ENCODE results near the gene ELMOD3.
"Not testable (repeated sequence)": the region's sequence is repeated elsewhere in the genome, so short reads cannot be mapped to it uniquely, and the experiment has no call there.

ELMOD3 gene

DNA sequence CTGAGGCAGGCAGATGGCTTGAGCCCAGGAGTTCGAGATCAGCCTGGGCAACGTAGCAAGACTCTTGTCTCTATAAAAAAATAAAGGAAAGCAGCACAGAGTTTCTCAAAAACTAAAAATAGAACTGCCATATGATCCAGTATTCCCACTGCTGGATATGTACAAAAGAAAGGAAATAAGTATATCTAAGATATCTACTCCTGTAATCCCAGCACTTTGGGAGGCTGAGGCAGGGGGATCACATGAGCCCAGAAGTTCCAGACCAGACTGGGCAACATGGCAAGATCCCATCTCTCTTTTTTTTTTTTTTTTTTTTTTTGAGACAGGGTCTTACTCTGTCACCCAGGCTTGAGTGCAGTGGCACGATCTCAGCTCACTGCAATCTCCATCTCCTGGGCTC, 24.9 kb upstream of the ELMOD3 start:
- DNase-seq, result not testable (repeated sequence)

DNA sequence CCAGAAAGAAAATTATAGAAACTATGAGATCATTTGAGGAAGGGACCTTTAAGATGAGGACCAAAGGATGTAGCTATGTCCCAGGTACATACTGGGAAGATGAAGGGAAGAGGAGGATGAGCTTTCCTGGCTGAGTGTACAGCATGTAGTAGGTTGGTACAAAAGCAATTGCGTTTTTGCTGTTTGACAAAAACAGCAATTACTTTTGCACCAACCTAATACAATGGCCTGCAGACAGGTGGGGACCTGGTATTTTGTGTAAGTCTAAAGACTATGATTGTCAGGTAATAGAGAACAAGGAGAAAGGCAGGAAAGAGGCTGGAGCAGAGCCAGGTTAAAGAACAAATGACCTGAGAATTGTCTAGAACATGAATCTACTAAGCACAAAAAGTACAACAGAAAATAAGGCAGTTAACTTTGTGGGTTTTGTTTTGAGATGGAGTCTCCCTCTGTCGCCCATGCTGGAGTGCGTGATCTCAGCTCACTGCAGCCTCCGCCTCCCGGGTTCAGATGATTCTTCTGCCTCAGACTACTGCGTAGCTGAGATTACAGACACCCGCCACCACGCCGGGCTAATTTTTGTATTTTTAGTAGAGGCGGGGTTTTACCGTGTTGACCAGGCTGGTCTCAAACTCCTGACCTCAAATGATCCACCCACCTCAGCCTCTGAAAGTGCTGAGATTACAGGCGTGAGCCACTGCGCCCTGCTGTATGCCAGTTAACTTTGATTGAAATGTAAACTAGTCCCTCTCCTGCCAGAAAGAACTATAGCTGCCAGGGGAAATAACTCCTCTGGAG, 23.5 kb upstream of the ELMOD3 start:
- DNase-seq, result no peak

DNA sequence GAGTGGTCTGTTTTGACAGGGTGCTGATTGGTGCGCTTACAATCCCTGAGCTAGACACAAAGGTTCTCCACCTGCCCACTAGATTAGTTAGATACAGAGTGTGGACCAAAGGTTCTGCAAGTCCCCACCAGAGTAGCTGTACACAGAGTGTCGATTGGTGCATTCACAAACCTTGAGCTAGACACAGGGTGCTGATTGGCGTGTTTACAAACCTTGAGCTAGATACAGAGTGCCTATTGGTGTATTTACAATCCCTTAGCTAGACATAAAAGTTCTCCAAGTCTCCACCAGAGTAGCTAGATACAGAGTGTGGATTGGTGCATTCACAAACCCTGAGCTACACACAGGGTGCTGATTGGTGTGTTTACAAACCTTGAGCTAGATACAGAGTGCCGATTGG, 20.7 kb upstream of the ELMOD3 start:
- DNase-seq, result not testable (repeated sequence)

DNA sequence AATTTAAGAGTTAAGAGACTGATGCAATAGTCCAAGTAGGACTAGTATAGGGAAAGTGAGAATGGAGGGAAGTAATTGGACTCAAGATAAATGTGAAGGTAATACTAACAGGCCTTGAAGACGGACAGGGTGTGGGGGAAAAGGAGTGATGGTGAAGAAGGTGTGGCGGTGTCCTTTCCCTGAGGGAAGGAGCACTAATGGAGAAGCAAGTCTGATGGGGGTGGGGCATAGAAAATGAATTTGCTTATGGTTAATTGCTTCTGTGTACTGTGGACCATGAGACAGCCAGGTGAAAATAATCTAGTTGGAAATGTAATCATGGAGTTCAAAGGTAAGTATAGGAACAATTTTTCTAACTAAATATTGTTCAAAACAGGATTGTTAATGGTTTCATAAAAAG, 19.6 kb upstream of the ELMOD3 start:
- no peak for DNase-seq

DNA sequence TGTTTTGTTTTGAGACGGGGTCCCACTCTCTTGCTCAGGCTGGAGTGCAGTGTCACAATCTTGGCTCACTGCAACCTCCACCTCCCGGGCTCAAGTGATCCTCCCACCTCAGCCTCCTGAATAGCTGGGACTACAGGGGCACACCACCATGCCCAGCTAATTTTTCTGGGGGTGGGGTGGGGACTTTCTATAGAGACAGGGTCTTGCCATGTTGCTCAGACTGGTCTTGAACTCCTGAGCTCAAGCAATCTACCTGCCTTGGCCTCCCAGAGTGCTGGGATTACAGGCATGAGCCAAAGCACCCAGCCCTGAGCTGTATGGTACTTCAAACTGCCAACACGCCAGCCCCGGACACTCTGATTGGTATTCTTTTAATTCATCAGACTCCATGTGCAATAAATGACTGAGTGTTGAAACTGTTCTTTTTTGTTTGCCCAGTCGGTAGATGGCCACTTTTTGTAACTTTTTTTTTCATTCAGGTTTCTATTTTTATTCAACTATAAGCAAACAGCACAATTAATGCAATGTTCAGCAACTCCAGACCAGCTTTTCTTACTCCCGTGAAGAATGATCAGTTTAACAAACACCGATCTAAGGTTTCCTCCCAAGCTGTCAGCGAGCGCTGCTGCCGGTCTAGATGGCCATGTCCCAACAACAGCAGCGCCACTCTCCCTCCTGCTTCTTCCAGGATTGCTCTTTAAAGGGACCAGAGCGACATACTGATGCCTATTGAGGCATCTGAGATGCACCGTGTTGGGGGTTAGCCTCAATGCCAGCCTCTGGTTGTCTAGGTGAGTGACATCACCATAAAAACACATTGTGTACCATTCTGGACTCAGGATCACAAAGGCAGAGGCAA, 14.3 kb upstream of the ELMOD3 start:
- DNase-seq, result no peak

DNA sequence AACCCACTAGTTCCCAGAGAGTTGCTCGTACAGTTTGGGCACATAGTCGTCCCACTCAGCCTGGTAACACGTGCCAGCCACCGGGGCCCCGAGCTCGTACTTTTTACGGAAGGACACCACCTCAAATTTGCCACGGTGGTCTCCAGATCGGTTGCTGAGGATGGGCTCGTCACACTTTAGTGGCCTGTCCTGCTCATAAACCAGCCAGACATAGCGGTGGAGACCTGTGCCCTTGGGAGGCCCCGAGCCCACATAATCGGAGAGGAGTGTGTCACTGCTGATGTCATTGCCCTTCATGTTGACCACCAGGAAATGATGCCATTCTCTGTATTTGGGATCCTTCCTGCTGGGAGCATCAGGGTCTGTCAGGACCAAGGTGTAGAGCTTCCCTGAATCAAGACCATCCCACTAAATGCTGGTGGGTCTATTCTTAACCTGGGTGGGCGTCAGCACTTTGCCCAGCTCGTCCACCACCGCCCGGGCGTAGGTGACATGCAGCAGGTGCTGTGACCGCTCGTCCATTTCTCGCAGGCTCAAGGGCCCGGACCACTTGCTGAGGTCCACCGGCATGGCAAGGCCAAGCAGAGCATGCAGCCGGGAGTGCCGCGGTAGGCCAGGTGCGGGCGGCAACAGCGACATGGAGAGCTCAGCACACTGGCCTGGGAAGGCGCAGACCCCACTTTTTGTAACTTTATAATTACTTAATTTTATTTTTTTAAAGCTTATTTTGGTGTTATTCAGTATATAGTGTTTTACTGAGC, 13.1 kb upstream of the ELMOD3 start:
- DNase-seq, result no peak

DNA sequence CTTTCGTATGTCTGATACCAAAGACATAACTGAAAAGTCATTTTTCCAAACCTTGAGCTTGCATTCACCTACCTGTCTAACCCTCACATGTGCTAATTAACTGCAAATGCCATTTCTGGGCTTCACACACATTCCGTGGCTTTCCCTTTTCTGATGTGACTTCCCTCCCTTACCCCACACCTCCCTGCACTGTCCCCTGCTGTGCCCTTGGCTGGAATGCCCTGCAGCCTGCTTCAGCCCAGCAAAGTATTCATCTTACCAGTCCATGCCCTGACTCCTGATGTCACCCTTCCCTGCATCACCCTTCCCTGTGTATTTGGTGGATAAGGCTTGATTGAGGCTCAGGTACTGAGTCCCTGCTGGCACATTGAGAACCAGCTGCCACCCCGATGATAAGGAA, 12.4 kb upstream of the ELMOD3 start:
- no peak for DNase-seq

DNA sequence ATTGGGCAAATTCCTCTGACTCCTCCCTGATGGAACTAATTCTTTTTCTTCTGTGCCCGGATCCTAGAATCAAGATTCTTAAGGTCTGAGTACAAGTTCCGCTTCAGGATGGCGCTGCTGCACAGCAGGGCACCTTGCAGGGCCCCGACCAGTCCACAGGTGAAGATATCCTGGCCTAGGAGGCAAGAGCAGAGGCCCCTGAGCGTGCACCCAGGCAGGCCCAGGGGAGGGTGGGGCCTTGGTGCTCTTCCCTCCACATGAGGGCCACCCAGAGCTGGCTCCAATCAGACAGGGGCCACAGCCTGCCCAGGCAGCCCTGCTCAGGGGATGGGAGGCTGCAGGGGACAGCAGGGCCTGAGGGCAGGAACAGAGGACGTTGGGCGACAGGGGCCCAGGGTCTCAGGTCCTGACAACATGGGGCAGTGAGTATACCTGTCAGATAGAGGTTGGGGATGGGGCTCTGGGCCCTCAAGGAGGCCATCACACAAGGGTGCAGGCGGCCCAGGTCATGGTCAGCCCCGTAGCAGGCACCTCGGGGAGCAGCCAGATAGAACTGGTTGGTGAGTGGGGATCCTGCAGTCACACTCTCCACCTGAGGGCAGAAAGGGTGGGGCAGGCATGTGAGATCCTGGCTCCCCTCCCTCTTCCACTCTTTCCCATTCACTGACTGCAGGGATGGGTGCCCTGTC, 11.2 kb upstream of the ELMOD3 start:
- DNase-seq, result not testable (repeated sequence)

DNA sequence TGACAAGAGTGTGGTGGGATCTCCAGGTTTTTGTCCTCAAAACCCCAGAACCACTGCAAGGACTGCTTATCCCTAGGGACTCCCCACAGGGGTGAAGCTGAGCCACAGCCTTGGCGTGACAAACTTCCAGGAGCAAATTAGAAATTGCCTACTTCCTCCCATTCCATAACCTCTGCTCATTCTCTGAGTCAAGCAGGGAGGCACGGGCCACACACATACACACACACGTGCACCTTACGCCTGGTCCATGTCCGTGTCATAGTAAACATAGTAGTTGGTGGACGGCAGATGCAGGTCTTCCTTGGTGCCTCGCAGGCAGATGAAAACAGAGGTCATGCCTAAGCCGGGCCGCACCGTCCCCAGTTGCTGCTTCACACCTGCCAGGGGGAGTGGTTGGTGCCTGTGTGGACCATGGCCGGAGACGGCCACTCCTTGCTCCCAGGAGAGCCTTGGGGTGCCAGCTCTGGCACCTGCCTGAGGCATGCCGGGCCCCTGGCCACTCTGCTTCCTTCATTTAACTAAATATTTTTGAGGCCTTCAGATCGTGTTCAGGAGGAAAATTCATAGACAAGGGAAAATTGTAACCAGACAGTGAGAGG, 10.1 kb upstream of the ELMOD3 start:
- no peak for DNase-seq

DNA sequence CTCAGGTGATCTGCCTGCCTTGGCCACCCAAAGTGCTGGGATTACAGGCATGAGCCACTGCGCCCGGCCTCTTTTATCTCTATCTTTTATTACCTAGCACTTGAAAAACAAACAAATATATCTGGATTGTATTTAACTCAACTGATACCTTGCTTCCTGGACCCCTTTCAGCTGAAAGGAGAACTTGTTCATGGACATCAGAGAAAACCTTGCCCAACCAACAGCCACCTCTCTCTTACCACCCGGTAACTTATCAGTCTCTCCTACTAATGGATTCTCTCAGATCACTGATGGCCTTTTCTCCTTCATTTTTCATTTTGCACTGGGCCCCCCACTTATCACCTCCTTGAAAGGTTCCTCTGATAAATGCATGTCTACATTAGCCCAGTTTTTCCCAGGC, 7.0 kb upstream of the ELMOD3 start:
- no peak for DNase-seq

DNA sequence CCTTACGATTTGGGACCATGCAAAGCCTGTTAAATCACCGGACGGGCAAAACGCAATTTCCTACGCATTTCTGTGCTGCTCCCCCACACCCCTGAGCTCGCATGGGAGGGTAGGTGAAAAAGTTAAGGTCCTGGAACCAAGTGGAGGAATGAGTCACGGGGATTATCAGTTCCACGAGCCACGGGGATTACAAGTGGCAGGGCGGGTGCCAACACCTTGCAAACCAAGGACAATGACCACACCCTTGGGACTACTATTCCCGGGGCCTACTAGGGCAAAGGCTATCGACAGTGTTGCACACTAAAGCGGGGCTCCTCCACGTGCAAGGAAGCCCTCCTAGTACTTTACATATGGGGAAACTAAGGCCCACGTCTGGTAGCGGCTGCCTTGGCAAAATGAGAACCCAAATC, 688 bp upstream of the ELMOD3 start:
- peak; percentile 7 to 15 for DNase-seq

DNA sequence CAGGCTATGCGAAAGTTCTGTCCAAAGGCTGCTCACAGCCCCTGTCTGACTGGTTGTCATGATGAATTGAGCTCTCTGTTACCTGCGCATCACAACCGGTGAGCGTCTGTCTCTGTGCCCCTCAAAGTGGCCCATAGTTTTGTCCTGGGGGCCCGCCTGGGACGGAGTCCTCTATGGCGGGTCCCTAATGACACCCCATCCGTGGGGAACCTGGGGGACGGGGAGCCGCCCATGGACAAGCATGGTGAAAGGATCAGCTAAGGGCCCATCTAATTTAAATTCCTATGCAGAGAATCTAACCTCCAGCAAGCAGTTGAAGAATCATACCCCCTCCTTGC, 473 bp downstream of the ELMOD3 start:
- DNase-seq, result no peak

DNA sequence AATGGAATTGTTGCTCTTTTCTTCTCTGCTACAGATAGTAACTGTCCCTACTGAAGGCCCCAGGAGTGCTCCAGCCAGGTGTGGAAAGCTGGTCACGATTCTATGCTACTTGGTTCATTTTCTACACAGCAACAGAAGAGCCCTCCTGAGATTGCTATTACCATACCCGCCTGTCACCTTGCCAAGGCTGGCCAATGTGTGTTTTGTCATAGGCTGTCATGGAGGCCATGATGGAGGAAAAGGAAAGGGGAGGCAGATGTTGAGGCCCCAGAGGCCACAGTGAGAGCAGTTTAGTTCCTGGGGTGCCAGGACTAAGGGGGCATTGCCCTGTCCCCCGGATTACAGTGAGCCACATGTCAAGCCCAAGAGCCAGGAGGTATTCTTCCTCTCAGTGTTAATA, 952 bp downstream of the ELMOD3 start:
- DNase-seq, result no peak

DNA sequence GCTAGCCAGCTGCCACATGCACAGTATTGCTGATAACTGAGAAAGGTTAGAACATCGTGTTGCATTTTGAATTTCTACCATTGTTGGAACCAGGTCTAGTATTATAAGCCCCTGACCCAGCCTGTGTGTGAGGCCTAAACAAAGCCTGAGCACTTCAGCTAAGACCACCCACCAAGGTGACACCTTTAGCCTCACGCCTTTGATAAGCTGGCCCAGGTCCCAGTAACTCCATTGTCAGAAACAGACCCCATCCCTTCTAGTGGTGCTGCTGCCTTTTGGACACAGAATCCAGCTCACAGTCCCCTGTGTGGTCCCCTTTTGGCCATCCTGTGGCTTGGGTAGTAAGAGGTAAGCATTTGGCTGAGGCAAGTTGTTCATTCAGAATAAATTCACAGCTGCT, 1.6 kb downstream of the ELMOD3 start:
- DNase-seq, result no peak

DNA sequence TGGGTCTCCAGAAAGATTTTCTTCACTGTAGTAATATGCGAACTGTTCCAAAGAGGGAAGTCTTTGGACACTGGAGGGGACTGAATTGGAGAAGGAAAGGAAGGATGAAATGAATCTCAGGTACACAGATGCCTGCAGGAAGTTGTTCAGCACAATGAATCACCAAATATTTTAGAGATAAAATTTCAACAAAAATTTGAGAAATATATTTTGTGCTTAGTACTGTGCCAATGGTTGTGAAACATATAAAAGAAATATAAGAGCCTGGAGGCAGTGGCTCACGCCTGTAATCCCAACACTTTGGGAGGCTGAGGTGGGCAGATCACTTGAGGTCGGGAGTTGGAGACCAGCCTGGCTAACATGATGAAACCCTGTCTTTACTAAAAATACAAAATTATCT, 3.2 kb downstream of the ELMOD3 start:
- DNase-seq, result no peak

DNA sequence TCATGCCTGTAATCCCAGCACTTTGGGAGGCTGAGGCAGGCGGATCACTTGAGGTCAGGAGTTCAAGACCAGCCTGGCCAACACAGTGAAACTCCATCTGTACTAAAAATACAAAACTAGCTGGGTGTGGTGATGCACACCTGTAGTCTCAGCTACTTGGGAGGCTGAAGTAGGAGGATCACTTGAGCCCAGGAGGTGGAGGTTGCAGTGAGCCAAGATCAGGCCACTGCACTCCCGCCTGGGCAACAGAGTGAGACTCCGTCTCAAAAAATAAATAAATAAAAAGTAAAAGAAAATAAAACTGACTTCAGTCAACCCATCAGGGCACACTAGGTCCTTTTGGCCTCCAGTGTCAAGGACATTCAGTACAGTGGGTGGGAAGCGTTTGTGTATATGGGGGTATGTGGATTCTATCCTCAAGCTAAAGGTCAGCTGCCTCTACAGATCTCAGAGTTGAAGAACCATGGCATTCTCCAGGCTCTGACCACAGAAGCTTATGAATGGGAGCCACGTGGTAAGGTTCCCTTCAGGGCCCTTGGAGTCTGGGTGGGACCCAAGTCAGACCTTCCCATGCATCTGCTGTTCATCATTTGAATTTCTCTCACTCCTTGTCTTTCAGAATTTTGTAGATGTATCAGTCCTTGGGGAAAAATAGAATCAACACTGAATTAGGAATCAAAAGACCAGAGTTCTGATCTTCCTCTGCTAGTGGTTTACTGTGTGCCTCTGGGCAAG, 8.3 kb downstream of the ELMOD3 start:
- DNase-seq, result not testable (repeated sequence)

DNA sequence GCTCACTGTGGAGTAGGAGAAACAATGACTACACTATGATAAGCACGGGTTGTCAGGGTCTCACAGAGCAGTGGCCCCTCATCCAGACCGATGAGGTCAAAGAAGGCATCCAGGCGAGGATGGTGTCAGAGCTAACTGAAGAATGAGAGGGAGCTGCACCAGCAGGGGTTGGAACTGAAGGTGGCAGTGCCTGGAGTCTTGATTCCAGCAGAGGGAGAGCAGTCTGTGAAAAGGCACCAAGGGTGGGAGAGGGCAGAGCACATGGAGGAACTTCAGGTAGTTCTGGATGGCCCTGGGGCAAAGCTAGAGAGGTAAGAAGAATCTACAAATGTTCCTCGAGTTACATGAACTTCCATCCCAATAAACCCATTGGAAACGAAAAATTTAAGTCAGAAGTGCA, 12.6 kb downstream of the ELMOD3 start:
- no peak for DNase-seq

DNA sequence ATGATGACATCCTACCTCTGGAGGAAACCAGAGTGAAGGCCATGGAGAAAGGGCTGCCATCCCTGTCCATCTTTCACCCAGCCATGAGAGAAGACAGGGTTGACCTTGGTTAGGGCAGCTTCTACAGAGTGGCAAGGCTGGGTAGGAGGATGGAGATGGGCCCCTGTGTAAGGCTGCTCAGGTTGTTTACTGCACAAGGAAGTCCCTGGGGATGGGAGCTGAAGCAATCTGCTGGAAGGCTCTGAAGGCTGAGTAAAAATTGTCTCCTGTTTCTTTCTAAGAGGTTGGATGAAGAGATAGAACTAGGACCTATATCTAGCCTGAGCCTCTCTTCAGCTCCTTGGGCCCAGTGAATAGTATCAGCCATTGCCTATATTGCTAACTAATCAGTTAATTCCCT, 14.4 kb downstream of the ELMOD3 start:
- no peak for DNase-seq

DNA sequence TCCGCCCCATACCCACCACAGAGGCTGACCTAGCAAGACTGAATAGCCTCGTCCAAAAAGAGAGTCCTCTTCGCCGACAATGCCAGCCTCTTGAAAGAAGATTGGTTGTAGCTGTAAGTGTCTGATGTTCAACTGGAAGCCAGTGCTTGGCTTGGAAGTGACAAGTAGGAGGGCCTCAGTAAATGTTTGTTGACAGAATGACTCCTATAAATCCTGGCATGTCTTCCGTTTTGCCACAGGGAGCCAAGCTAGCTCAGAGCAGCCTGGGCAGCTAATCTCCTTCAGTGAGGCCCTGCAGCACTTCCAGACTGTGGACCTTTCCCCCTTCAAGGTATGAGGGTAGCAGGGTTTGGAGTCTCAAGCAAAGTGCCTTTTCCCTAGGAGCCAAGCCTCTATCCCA, 14.9 kb downstream of the ELMOD3 start:
- DNase-seq, result no peak

DNA sequence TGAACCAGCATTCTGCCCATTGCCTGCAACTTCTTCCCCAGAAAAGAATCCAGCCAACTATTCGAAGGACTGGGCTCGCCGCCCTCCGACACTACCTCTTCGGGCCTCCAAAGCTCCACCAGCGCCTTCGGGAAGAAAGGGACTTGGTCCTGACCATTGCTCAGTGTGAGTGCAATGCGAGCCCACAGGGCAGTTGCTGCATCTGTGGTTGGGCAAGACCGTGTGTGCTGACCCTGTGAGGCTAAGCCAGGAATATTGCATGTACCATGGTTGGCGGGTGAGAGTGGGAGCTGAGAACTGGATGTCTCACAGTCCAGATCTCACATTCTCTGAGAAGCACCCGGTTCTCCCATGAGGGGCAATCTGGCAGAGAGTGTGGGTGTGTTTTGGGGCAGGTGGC, 16.5 kb downstream of the ELMOD3 start:
- no peak for DNase-seq

DNA sequence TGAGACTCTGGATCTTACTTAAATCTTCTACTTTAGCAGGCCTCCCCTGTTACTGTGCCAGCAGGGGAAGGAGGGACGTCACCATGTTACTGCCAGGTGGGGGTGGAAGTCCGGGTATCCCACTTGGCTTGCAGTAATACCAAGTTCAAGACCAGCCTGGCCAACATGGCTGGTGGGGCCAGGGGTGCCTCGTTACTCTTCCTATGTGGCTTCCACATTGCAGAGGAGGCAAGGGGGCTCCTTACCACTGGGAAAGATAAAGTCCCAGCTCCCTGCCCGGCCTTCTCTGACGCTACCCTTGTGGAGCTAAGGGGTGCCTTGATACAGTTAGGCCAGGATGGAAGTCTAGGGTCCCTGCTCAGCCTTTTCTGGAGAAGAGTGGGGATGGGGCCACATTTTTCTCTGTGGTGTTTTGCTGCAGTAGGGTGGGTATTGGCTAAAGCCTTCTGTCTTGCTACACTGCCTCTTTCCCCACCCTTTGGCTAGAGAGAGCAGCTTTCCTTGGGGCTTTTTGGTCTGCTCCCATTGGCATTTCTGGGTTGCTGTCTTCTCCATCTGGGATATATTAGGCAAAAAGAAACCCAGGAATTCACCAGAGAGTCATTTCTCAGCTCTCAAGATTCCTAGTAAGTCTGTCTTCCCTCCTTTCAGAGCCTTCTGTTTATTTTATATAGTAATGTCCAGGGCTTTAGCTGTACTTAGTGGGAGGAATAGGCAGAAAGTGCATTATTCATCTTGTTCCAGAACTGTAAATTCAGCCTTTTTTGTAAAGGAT, 21.9 kb downstream of the ELMOD3 start:
- DNase-seq, result no peak
